Myocyte (in vitro differentiated cells): Measurements from ENCODE around the gene MISP3. TPM values are rescaled to one million over a fixed set of nuclear protein-coding genes. Genes with fewer than 3 reads are reported as not detected.

Source experiments
- DNase-seq: peaks from one replicate; pipeline ENCODE4 v3.0.0-alpha.2; 2012; ENCODE audit warnings: low read depth
- total RNA-seq: library from RNA; depleted of rRNA; stranded (reverse); fragments of >200 nt; gene quantifications from 2 replicates; pipeline ENCODE4 v1.2.3, GENCODE V29; 2014

The MISP3 gene
- total RNA-seq, 1 donor from 2014 or later = 3.0 TPM

- no peak for DNase-seq
Observed at GRCh38 chr19:14053032-14053431, 19.6 kb upstream of the MISP3 start.

DNA sequence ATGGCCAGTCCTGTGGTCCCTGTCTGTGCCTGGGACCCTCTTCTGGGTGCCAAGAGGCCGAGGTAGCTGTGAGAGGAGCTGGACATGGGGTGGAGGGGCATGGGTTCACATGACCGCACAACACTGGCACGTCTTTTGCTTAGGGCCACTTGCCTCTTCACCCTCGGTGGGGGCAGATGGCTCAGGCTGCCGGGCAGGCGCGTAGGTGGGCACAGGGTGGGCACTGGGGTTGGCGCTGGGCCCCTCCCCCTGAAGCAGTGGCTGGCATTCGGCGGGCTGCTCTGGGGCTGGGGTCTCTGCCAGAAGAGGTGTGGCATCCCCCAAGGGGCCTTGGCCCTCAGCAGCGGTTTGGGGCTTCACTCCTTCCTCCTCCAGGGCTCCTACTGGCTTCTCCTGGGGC is 19.1 kb upstream of the MISP3 start:
- DNase-seq = no peak

- no peak for DNase-seq
Observed at GRCh38 chr19:14054099-14054498, 18.5 kb upstream of the MISP3 start.

GRCh38 chr19:14054721-14055120 is 17.9 kb upstream of the MISP3 start:
- no peak for DNase-seq

DNA sequence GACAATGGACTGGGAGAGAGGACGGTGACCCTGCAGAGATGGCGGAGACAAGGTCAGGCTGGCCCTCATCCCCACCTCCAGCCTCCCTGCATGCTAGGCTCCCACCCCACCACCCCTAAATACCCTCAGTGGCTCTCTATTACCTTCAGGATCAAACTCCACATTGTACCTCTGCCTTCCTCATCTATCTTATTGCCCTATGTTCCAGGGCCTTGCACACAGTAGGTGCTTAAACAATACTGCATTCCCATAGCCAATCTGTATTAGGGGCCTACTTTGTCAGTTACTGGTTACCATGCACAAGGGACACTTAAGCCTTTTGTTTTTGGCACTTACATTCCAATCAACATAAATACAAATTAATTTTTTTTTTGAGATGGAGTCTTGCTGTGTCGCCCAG is 17.2 kb upstream of the MISP3 start:
- DNase-seq = no peak

DNA sequence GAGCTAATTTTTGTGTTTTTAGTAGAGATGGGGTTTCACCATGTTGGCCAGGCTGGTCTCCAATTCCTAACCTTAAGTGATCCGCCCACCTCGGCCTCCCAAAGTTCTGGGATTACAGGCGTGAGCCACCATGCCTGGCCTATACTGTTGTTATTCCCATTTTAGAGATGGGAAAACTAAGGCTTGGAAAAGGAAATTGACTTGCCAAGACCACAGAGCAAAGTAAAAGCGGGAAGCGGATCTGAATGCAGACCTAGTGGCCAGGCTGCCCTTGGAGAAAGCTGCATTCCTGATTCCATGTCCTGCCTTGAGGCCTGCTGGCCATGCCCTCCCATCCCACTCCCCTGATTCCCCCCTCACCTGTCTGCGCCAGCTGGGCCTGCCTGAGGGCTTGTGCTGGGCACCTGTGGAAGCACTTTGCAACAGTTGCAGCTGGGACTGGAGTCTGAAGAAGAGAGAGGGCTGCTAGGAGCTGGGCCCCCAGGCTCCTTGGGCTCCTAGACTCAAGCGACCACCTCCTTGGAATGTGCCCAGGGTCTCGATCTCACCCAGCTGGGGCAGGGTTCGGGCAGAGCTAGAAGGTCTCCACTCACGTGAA is 16.4 kb upstream of the MISP3 start:
- no peak for DNase-seq

DNA sequence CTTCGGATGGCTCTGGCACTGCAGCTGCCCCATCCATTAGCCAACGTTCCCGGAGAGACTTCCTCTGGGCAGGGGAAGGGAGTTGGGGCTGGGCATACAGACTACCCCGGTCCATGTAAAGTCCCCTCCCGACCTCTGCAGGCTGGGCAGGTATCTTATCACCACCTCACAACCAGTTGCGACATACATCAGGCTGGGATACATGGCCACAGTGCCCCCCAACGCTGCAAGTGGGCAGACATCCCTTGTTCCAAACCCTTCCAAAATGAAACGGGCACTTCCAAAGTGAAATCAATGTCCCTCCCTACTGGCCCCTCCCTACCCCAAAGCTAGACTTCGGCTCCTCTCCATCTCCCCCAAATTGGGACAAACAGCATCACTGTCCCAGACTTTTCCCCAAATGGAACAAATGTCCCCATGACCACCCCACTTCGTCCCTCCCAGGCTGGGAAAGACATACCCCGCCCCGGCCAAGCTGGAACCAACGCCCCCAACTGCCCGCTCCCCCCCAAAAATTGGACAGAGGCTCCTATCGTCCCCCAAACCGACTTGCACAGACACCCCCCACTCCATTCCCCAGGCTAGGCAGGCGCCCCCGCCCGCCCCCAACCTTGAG is 15.7 kb upstream of the MISP3 start:
- no peak for DNase-seq

- no peak for DNase-seq
Observed at GRCh38 chr19:14058182-14059092, 14.1 kb upstream of the MISP3 start.

- no peak for DNase-seq
Observed at GRCh38 chr19:14059093-14059480, 13.5 kb upstream of the MISP3 start.

- DNase-seq = no peak
Observed at GRCh38 chr19:14059652-14060155, 12.9 kb upstream of the MISP3 start.

DNA sequence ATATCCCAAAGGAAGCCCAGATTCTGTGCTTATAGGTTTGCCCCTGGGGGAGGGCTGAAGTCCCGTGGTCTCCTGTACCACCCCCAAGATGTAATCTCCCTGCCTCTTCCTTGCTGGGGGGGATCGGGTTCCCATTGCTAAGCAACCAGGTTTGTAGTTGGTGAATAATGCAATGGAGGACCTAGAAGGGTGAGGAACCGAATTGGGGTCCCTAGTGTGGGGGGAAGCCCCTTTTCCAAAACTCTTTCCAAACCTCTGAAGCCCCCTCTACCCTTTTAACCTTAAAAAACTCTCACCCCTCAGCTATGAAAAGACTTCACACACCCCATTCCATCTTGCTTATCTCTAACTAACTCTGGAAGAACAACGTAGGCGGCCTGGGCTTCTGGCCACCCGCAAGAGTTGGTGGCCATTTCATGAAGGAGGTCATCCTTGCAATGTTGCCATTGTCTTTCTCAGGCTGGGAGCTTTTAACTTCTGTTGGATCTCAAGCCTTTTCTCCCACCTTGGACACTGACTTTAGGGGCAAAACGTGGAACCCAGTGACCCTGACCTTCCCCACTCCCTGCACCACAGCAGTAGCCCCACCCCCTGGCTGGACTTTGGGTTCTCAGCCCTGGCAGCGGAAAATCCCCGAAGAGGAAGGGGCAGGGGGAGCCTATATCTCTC is 11.4 kb upstream of the MISP3 start:
- DNase-seq = no peak

DNA sequence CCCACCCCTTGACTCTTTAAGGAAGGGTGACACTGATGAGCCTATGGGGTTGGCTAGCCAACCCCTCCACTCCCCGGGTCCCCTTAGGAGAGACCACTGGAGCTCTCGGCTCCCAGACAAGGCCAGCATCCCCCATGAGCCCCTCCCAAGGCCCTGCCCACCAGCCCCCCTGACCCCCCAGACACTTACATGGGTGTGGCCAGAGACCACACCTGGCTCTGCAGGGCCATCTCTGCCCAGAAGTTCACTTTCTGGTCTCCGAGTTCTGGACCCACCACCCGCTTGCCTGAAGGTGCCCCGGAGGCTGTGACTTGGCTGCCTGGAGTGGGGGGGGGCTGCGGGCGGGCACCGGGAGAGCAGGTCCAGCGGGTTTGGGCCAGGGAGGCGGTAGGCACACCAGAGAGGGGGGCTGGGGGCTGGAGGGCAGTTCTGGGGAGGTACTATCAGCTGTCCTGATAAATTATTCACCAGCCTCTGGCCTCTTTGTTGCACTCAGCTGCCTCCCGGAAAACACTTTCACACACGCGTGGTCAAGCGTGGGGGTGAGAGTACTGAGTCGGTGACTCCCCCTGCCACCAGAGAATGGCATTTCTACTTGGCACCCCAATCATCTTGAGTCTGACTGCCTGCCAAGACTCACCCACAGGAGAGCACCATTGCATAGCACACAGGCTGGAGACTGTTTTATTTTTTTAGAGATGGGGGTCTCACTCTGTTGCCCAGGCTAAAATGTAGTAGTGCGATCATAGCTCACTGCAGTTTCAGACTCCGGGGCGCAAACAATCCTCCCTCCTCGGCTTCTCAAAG is 10.6 kb upstream of the MISP3 start, which contains the start of gene PALM3:
Gene PALM3 (minus strand): TSS at position 326 of the 807 bp plus-strand sequence. CDS start 96 bp downstream, at position 230.
- no peak for DNase-seq

GRCh38 chr19:14062558-14062855 is 10.1 kb upstream of the MISP3 start:
- DNase-seq = no peak

DNA sequence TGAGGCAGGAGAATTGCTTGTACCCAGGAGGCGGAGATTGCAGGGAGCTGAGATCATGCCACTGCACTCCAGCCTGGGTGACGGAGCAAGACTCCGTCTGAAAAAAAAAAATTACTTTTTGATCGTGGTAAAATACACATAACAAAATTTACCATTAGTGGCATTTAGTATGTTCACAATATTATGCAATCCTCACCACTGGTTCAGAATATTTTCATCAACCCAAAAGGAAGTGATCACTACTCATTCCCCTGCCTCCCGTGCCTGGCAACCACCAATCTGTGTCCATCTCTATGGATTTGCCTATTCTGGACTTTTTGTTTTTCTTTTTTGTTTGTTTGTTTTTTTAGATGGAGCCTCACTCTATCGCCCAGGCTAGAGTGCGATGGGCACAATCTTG is 9.5 kb upstream of the MISP3 start:
- no peak for DNase-seq

DNA sequence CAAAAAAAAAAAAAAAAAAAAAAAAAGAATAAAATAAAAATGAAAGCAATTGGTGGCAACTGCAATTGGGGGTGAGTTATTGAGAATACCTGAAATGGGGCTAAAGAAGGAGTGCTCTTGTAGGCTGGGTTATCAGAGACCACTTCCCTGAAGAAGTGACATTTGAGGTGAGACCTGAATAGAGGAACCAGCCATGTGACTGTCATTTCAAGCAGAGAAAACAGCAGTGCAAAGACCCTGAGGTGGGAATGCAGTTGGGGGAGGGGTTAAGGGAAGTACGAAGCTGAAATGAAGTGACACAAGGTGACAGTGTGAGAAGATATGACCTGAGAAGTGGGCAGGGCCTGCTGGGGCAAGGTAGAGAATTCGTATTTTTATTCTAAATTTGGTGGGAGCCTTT is 6.5 kb upstream of the MISP3 start:
- no peak for DNase-seq

DNA sequence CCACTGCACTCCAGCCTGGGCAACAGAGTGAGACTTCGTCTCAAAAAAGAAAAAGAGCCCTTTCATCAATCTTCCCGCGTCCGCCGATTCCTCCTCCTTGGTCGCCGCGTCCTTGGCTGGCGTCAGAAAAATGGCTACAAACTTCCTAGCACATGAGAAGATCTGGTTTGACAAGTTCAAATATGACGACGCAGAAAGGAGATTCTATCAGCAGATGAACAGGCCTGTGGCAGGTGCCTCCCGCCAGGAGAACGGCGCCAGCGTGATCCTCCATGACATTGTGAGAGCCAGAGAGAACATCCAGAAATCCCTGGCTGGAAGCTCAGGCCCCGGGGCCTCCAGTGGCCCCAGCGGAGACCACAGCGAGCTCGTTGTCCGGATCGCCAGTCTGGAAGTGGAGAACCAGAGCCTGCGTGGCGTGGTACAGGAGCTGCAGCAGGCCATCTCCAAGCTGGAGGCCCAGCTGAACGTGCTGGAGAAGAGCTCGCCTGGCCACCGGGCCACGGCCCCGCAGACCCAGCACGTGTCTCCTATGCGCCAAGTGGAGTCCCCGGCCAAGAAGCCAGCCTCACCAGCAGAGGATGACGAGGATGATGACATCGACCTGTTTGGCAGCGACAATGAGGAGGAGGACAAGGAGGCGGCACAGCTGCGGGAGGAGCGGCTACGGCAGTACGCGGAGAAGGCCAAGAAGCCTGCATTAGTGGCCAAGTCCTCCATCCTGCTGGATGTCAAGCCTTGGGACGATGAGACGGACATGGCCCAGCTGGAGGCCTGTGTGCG is 2.1 kb upstream of the MISP3 start:
- DNase-seq = no peak

DNA sequence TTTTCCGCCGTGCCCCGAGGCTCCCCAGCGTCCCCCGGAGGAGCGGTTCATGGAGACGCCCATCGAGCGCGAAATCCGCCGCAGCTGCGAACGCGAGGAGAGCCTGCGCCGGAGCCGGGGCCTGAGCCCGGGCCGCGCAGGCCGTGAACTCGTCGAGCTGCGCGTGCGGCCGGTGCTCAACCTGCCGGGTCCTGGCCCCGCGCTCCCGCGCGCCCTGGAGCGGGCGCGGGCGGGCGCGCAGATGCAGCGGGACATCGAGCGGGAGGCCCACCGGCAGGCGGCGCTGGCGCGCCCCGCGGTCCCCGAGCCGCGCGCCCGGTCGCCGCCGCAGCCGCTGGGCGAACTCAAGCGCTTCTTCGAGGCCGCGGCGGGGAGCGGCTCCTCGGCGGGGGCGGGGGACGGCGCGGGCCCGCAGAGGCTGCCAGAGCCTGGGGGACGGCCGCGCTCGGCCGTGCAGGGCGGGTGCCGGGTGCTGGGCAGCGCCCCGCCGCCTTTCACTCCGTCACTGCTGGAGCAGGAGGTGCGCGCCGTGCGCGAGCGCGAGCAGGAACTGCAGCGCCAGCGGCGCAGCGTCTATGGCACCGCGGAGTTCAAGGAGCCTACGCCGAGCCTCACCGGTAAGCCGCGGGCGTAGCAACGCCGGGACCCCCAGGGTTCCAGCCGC is 807 bp downstream of the MISP3 start:
- peak; percentile 65 for DNase-seq

DNA sequence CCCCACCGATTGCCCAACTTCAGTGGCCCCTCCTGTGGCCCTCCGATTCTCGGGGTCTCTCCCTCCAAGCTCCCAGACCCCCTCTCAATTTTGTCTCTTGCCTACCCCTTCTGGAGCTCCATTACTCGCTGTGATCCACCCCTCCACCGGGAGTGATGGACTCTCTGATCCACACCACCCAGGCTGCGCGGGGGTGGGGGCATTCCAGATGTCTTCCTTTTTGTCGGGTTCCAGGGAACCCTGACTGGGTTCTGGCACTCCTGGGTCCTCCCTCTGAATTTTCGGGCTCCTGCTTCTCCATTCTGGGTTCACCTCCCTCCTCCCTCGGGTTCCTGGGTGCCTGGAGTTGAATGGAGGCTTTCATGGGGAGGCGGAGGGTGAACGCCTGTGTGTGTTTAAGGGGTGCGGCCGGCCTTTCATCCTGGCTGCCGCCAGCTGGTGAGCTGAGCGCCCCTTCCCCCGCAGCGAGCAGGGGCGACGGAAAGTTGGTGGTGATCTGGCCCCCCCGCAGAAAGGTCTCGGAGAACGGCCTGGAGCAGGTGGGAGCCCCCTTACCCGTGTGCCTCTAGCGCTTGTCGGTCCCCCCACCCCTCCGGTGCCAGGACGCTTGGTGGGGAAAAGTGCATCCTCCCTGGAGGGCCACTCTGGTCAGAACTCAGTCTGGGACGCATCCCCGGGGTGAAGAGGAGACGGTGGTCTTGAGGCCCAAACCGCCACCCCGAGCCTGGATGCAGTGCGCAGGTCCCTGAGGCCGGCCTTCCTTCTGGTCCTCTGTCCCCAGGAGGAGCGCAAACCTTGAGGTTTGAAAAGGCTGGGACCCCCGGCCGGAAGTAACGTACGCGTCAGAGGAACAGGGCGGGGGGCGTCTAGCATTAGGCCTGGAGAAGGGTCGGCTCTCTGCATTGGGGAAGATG is 1.6 kb downstream of the MISP3 start:
- DNase-seq = peak; percentile 30
